ENCODE results near the gene HES5. TPM values are rescaled to one million over a fixed set of nuclear protein-coding genes. Genes with fewer than 3 reads are reported as not detected.
A peak's percentile ranks its signal among the peaks of the same experiment; 100 is the strongest.

Gene HES5
- polyA plus RNA-seq, 3 donors = not detected

DNA sequence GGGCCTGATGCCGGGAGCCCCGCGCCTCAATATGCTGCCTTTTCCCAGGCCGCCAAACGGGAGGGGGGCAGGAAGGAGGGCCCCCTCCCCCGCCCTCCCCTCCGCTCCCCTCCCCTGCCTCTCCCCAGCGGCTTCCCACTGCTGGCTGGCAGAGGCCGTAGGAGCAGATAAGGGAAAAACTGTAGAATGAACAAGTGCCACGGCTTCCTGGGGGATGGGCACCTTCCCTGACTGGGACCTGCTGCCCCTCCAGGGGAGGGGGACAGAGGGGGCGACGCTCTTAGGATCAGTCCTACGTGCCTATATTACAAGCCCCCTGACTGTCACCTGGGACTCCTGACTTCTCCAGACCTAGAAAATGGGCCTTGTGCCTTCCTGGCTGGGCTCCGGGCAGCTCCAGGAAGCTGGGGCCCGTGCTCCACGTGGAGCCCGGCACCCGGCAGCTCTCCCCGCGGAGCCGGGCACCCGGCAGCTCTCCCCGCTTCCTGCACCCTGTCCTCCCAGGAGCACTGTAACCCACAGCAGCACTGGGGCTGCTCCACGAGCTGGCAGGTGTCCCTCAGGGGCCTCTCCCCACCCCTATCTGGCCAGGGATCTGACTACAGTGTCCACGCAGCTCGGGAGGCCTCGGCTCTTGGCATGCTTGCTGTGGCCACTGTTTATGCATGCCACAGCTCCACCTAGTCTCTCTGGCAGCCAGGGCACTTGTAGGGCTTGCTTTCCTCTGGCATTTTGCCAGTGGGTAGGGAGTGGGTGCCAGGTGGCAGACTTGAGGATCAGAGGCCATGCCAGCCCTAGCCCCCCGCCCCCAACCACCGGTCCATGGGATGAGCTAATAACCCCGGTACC lies 674 bp upstream of the HES5 start:
- H3K4me2 ChIP-seq (replicated peaks; ENCODE audit: extremely low read depth, low read length, poor library complexity, severe bottlenecking) = no peak overlapping the region
- DNase-seq = no peak
- peaks cover 12% of the 10 kb centered on the region for H3K4me1 Mint-ChIP-seq
- H3K4me3 ChIP-seq (replicated peaks in 1 of 3; ENCODE audit: low read depth in 2 of 3, low read length in 3 of 3) = no peak overlapping the region
- 13% methylated on average over 22 of the region's 30 CpGs for WGBS (ENCODE audit: insufficient coverage)
- no peak overlapping the region for H3K4me3 Mint-ChIP-seq
- no peaks in the 10 kb centered on the region for H3K36me3 ChIP-seq (replicated peaks in 1 of 2; ENCODE audit: control insufficient read depth in 1 of 2, insufficient read depth in 2 of 2, low read length in 2 of 2)
- peaks cover 0 to 11% (median 0%) of the 10 kb centered on the region in 7 donors for H3K9me3 Mint-ChIP-seq
- peaks cover 3% of the 10 kb centered on the region for H3K79me2 ChIP-seq (ENCODE audit: insufficient read depth, low read length)
- peaks cover 30 to 71% of the 10 kb centered on the region in 2 donors for H3K27me3 ChIP-seq (ENCODE audit: control insufficient read depth in 2 of 2, insufficient read depth in 2 of 2, low read length in 2 of 2)
- peaks cover 44 to 84% (median 69%) of the 10 kb centered on the region in 3 donors for H3K27me3 Mint-ChIP-seq (ENCODE audit: low read depth in 3 of 3)
- H3K4me1 ChIP-seq (ENCODE audit: control insufficient read depth in 1 of 2, insufficient read depth in 2 of 2, low read length in 2 of 2) = peaks cover 18 to 24% of the 10 kb centered on the region in 2 donors
- peaks cover 0 to 3% of the 10 kb centered on the region in 2 donors for H3K36me3 Mint-ChIP-seq
- H4K20me1 ChIP-seq (ENCODE audit: insufficient read depth, low read length) = peaks cover 11% of the 10 kb centered on the region
- no peak overlapping the region for H3K9ac ChIP-seq (ENCODE audit: insufficient read depth, low read length, poor library complexity, severe bottlenecking)
- intact Hi-C loops (cut with micrococcal nuclease) = no loop called here
- no peak overlapping the region for H3K27ac Mint-ChIP-seq
- TF ChIP-seq, protein P1, sequence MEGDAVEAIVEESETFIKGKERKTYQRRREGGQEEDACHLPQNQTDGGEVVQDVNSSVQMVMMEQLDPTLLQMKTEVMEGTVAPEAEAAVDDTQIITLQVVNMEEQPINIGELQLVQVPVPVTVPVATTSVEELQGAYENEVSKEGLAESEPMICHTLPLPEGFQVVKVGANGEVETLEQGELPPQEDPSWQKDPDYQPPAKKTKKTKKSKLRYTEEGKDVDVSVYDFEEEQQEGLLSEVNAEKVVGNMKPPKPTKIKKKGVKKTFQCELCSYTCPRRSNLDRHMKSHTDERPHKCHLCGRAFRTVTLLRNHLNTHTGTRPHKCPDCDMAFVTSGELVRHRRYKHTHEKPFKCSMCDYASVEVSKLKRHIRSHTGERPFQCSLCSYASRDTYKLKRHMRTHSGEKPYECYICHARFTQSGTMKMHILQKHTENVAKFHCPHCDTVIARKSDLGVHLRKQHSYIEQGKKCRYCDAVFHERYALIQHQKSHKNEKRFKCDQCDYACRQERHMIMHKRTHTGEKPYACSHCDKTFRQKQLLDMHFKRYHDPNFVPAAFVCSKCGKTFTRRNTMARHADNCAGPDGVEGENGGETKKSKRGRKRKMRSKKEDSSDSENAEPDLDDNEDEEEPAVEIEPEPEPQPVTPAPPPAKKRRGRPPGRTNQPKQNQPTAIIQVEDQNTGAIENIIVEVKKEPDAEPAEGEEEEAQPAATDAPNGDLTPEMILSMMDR (IDR thresholded peaks at IDR 0.05) = no peak
- no peaks in the 10 kb centered on the region for H3K9me3 ChIP-seq (replicated peaks in 1 of 2; ENCODE audit: control insufficient read depth in 1 of 2, insufficient read depth in 1 of 2, low read length in 2 of 2)
- no peak overlapping the region for H2AFZ ChIP-seq (ENCODE audit: insufficient read depth, low read depth, low read length, poor library complexity, severe bottlenecking)
- H3K27ac ChIP-seq (ENCODE audit: low read depth in 1 of 2, low read length in 2 of 2) = no peak overlapping the region

DNA sequence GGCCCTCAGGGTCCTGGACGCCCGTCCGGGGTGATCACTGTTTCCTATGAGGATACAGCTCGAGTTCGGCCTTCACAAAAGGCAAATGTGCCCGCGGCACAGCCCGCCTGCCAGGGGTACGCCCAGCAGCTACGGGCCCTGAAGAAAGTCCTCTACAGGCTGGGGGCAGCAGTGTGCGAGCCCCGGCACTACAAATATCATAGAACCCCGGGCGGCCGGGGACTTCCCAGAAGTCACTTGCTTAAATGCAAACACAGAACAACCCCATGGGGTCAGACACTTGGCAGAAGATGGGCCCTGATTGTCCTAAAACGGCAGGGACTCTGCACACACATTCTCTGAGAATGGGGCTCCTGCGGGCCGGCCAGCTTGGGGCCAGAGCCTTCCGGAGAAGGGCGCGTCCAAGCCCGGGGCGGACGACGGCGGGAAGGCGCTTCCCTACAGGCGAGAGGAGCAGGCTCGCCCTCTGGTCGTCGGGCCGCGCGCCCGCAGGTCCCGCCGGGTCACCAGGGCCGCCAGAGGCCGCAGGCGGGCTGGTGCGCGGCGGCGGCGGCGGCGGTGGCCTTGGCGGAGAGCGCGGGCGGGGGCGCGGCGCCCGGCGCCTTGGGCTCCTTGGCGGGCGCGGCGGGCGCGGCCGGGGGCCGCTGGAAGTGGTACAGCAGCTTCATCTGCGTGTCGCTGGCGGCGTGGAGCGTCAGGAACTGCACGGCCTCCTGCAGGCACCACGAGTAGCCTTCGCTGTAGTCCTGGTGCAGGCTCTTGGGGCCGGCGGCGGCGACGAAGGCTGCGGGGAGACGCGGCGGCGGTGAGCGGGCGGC lies 888 bp downstream of the HES5 start:
- TF ChIP-seq, protein P1 (IDR thresholded peaks at IDR 0.05) = no peak
- H3K27me3 Mint-ChIP-seq (ENCODE audit: low read depth in 3 of 3) = peaks cover 42 to 71% (median 63%) of the 10 kb centered on the region in 3 donors
- Histone ChIP-seq H3K27me3 (ENCODE audit: control insufficient read depth in 2 of 2, insufficient read depth in 2 of 2, low read length in 2 of 2) (peaks cover 30 to 60% of the 10 kb centered on the region in 2 donors), H3K4me2 (replicated peaks; ENCODE audit: extremely low read depth, low read length, poor library complexity, severe bottlenecking) (peak overlapping the region; percentile 34), H2AFZ (ENCODE audit: insufficient read depth, low read depth, low read length, poor library complexity, severe bottlenecking) (no peak overlapping the region), H3K36me3 (replicated peaks in 1 of 2; ENCODE audit: control insufficient read depth in 1 of 2, insufficient read depth in 2 of 2, low read length in 2 of 2) (no peaks in the 10 kb centered on the region), H3K9ac (ENCODE audit: insufficient read depth, low read length, poor library complexity, severe bottlenecking) (no peak overlapping the region), H4K20me1 (ENCODE audit: insufficient read depth, low read length) (peaks cover 26% of the 10 kb centered on the region), H3K9me3 (replicated peaks in 1 of 2; ENCODE audit: control insufficient read depth in 1 of 2, insufficient read depth in 1 of 2, low read length in 2 of 2) (no peaks in the 10 kb centered on the region), H3K27ac (ENCODE audit: low read depth in 1 of 2, low read length in 2 of 2) (no peak overlapping the region), H3K4me3 (replicated peaks in 1 of 3; ENCODE audit: low read depth in 2 of 3, low read length in 3 of 3) (peak overlapping the region in 1 of 3 experiments; percentile 11), H3K4me1 (ENCODE audit: control insufficient read depth in 1 of 2, insufficient read depth in 2 of 2, low read length in 2 of 2) (peaks cover 31 to 40% of the 10 kb centered on the region in 2 donors), H3K79me2 (ENCODE audit: insufficient read depth, low read length) (peaks cover 18% of the 10 kb centered on the region)
- intact Hi-C loops (cut with micrococcal nuclease) = loop anchor here (5.0 to 10.0 kb wide), 5 partner anchors 58 to 324 kb away; partner anchors contain the start of genes MORN1 (in 1 of the 2), PEX10 (in 1 of the 2), PRXL2B (in 1 of the 2) and RER1 (in 1 of the 2)
- 2% methylated on average over 84 of the region's 84 CpGs for WGBS (ENCODE audit: insufficient coverage)
- H3K9me3 Mint-ChIP-seq = peaks cover 0 to 11% (median 0%) of the 10 kb centered on the region in 7 donors
- H3K4me3 Mint-ChIP-seq = peak overlapping the region; percentile 39 to 78
- H3K27ac Mint-ChIP-seq = peak overlapping the region in 1 of 7 donors; percentile 28
- H3K36me3 Mint-ChIP-seq = peaks cover 3 to 5% of the 10 kb centered on the region in 2 donors
- peaks cover 27% of the 10 kb centered on the region for H3K4me1 Mint-ChIP-seq
- DNase-seq = peak; percentile 24 to 52 (median 38)
